ENCODE data around the gene FAM47A.

DNA sequence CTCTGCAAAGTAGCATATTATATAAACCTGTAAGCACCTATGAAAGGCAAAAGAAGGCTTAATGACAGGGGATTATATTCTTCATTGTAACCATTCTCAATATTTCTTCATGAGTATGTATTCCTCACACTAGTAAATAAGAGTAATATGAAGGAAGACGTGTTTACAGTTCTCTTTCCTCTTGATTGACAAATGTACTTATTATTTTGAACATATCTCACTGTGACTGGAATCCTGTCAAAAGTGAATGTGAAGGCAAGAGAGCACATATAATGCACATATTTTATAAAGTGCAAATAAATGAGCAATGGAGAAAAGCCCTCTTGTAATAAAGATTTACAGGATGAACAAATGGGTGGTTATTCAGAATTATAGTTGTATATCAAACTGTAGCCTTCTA lies 19.7 kb downstream of the FAM47A start:
- no peak for TF ChIP-seq CTCF (IDR thresholded peaks at IDR 0.05; ENCODE audit: insufficient read depth, low read depth, low read length)
- TF ChIP-seq EZH2 (IDR thresholded peaks at IDR 0.05; ENCODE audit: insufficient read depth, low read length): no peak

All from astrocyte (in vitro differentiated cells and primary cell).